ENCODE results near the gene TBC1D4. TPM values are rescaled to one million over a fixed set of nuclear protein-coding genes. Genes with fewer than 3 reads are reported as not detected.

TBC1D4 gene
- total RNA-seq, 1 experiment from 2014 or later = 177 TPM

DNA sequence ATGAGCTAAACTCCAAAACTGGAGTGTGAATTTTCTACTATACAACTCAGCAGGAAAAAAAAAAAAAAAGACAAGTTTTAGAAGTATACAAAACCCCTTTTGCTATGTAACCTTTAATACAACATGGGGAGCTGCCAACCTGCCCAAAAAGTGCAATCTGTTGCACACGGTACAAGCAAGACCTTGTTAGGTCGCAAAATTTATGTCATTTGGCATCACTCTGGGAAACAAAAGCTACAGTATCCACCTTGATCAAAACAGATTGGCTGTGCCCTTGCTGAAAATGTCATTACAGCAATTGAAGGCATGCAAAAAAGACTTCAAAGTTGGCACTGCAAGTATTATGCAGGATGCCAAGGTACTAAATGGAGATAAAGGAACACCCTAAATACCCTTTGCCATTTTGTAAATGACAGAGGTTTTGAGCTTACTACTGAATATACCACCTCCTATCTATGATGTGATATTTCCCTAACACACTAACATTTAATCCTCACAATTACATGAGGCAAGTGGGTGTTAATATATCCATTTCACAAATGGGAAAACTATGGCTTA, 150.1 kb downstream of the TBC1D4 start:
- H3K27me3 ChIP-seq (replicated peaks; ENCODE audit: control insufficient read depth, insufficient read depth, low read length) = no peaks in the 10 kb centered on the region
- Mint-ChIP-seq H3K4me3 (ENCODE audit: unreplicated experiment) (no peak overlapping the region), H3K9me3 (ENCODE audit: unreplicated experiment) (no peaks in the 10 kb centered on the region), H3K36me3 (ENCODE audit: insufficient read depth, unreplicated experiment) (peaks cover 79% of the 10 kb centered on the region), H3K4me1 (ENCODE audit: low read depth, unreplicated experiment) (peaks cover 48% of the 10 kb centered on the region), H3K27me3 (ENCODE audit: insufficient read depth, unreplicated experiment) (no peaks in the 10 kb centered on the region), H3K27ac (ENCODE audit: unreplicated experiment) (no peak overlapping the region)
- H3K9me3 ChIP-seq = no peaks in the 10 kb centered on the region
- intact Hi-C loops (cut with micrococcal nuclease; ENCODE audit: unreplicated experiment) = no loop called here
- TF ChIP-seq, protein P1, sequence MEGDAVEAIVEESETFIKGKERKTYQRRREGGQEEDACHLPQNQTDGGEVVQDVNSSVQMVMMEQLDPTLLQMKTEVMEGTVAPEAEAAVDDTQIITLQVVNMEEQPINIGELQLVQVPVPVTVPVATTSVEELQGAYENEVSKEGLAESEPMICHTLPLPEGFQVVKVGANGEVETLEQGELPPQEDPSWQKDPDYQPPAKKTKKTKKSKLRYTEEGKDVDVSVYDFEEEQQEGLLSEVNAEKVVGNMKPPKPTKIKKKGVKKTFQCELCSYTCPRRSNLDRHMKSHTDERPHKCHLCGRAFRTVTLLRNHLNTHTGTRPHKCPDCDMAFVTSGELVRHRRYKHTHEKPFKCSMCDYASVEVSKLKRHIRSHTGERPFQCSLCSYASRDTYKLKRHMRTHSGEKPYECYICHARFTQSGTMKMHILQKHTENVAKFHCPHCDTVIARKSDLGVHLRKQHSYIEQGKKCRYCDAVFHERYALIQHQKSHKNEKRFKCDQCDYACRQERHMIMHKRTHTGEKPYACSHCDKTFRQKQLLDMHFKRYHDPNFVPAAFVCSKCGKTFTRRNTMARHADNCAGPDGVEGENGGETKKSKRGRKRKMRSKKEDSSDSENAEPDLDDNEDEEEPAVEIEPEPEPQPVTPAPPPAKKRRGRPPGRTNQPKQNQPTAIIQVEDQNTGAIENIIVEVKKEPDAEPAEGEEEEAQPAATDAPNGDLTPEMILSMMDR (IDR thresholded peaks at IDR 0.05; ENCODE audit: insufficient read depth in 1 of 2, low read depth in 1 of 2, low read length in 1 of 2, severe bottlenecking in 1 of 2, unreplicated experiment in 1 of 2) = no peak
- peaks cover 4% of the 10 kb centered on the region for H3K36me3 ChIP-seq (ENCODE audit: control insufficient read depth, insufficient read depth, low read length)
- POLR2A ChIA-PET = interaction anchor here (1.3 kb wide), 1 partner anchor 150 kb away, joined by 3 read pairs; the partner anchor contains the start of gene TBC1D4
- no TSS peak for BruUV-seq (replicated peaks)
- no peak overlapping the region for H3K4me3 ChIP-seq (ENCODE audit: low read depth, low read length)
- CTCF ChIA-PET = interaction anchor here (0.6 kb wide), 1 partner anchor 8 kb away, joined by 7 read pairs; no protein-coding TSS in a partner anchor
- peaks cover 57% of the 10 kb centered on the region for H3K4me1 ChIP-seq
- DNase-seq = no peak

DNA sequence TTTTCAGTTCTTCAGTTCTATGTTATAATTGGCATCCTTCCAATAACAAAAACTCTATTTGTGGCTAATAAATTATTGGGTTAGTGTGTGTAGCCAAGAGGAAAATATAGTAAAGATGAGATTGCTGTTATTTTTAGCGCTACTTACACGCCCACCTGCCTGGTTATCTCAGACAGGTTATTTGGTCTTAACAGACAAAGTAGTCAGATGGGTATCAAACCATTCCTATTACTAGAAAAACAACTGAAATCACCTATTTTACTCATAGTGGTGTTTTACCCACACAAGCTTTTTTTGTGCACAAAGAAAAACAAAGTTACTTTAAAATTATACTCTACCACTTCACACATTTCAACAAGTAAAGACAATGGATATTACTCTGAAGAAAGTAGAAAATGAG, 151.2 kb downstream of the TBC1D4 start:
- intact Hi-C loops (cut with micrococcal nuclease; ENCODE audit: unreplicated experiment) = no loop called here
- TF ChIP-seq, protein P1 (IDR thresholded peaks at IDR 0.05; ENCODE audit: insufficient read depth in 1 of 2, low read depth in 1 of 2, low read length in 1 of 2, severe bottlenecking in 1 of 2, unreplicated experiment in 1 of 2) = no peak
- Mint-ChIP-seq H3K9me3 (ENCODE audit: unreplicated experiment) (no peaks in the 10 kb centered on the region), H3K4me3 (ENCODE audit: unreplicated experiment) (no peak overlapping the region), H3K27me3 (ENCODE audit: insufficient read depth, unreplicated experiment) (no peaks in the 10 kb centered on the region), H3K27ac (ENCODE audit: unreplicated experiment) (peak overlapping the region; percentile 41), H3K36me3 (ENCODE audit: insufficient read depth, unreplicated experiment) (peaks cover 81% of the 10 kb centered on the region), H3K4me1 (ENCODE audit: low read depth, unreplicated experiment) (peaks cover 58% of the 10 kb centered on the region)
- Histone ChIP-seq H3K27me3 (replicated peaks; ENCODE audit: control insufficient read depth, insufficient read depth, low read length) (no peaks in the 10 kb centered on the region), H3K4me1 (peaks cover 68% of the 10 kb centered on the region), H3K36me3 (ENCODE audit: control insufficient read depth, insufficient read depth, low read length) (peaks cover 4% of the 10 kb centered on the region), H3K4me3 (ENCODE audit: low read depth, low read length) (no peak overlapping the region), H3K9me3 (no peaks in the 10 kb centered on the region)
- DNase-seq = no peak
- no TSS peak for BruUV-seq (replicated peaks)
- ChIA-PET CTCF (interaction anchor here (1.2 kb wide), 1 partner anchor 42 kb away, joined by 3 read pairs; no protein-coding TSS in a partner anchor), POLR2A (no interaction called here)

DNA sequence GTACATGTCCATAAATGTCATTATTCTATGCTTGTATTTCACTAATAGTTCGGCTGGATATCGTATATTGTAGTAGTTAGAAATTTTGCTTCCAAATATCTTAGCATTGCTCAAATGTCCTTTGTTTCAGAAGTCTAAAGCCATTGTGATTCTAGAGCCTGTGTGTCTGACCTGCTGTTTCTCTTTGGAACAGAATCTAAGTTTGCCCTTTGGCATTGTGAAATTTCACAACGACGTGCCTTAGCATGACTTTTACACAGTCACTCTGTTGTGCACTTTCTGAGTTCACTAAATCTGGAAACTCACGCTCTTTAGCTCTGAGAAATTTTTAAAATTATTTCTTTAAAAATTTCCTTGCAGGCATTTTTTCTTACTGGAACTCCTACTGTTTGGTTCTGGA, 152.2 kb downstream of the TBC1D4 start:
- TF ChIP-seq, protein P1 (IDR thresholded peaks at IDR 0.05; ENCODE audit: insufficient read depth in 1 of 2, low read depth in 1 of 2, low read length in 1 of 2, severe bottlenecking in 1 of 2, unreplicated experiment in 1 of 2) = no peak
- H3K36me3 ChIP-seq (ENCODE audit: control insufficient read depth, insufficient read depth, low read length) = peaks cover under 1% of the 10 kb centered on the region
- H3K36me3 Mint-ChIP-seq (ENCODE audit: insufficient read depth, unreplicated experiment) = peaks cover 81% of the 10 kb centered on the region
- ChIA-PET CTCF (interaction anchor here (1.2 kb wide), 1 partner anchor 43 kb away, joined by 3 read pairs; no protein-coding TSS in a partner anchor), POLR2A (no interaction called here)
- peak overlapping the region; percentile 41 for H3K27ac Mint-ChIP-seq (ENCODE audit: unreplicated experiment)
- H3K4me1 Mint-ChIP-seq (ENCODE audit: low read depth, unreplicated experiment) = peaks cover 49% of the 10 kb centered on the region
- no peak overlapping the region for H3K4me3 Mint-ChIP-seq (ENCODE audit: unreplicated experiment)
- H3K27me3 ChIP-seq (replicated peaks; ENCODE audit: control insufficient read depth, insufficient read depth, low read length) = no peaks in the 10 kb centered on the region
- no peaks in the 10 kb centered on the region for H3K27me3 Mint-ChIP-seq (ENCODE audit: insufficient read depth, unreplicated experiment)
- peaks cover 71% of the 10 kb centered on the region for H3K4me1 ChIP-seq
- BruUV-seq (replicated peaks) = no TSS peak
- no peak overlapping the region for H3K4me3 ChIP-seq (ENCODE audit: low read depth, low read length)
- peak in 1 of 2 experiments; percentile 24 for DNase-seq
- no peaks in the 10 kb centered on the region for H3K9me3 ChIP-seq
- no peaks in the 10 kb centered on the region for H3K9me3 Mint-ChIP-seq (ENCODE audit: unreplicated experiment)
- intact Hi-C loops (cut with micrococcal nuclease; ENCODE audit: unreplicated experiment) = no loop called here
